WI38 (cell line): ENCODE results near the gene ROR1.

Source experiments
- H3K4me3 ChIP-seq: 2 replicates; pipeline ENCODE4 v1.5.1; 2011; ENCODE audit warnings: low read depth, mild to moderate bottlenecking, control low read depth, low read length
- CTCF ChIP-seq: IDR thresholded peaks from 2 replicates; pipeline ENCODE4 v1.5.1; 2012; ENCODE audit warnings: low read depth, mild to moderate bottlenecking, control low read depth, low read length

ROR1 gene

GRCh38 chr1:64050601-64051000 is 276.8 kb downstream of the ROR1 start:
- TF ChIP-seq CTCF: no peak
- H3K4me3 ChIP-seq: no peak overlapping the region

GRCh38 chr1:64051796-64052195 is 278.0 kb downstream of the ROR1 start:
- no peak overlapping the region for H3K4me3 ChIP-seq
- no peak for TF ChIP-seq CTCF

- no peak overlapping the region for H3K4me3 ChIP-seq
Observed at GRCh38 chr1:64052777-64053176, 279.0 kb downstream of the ROR1 start.

GRCh38 chr1:64055310-64055709 is 281.5 kb downstream of the ROR1 start:
- no peak overlapping the region for H3K4me3 ChIP-seq
- TF ChIP-seq CTCF: no peak

More at GRCh38 chr1:64052777-64053176, 279.0 kb downstream of the ROR1 start:
- TF ChIP-seq CTCF: no peak

GRCh38 chr1:64059556-64059955 is 285.7 kb downstream of the ROR1 start:
- no peak for TF ChIP-seq CTCF
- H3K4me3 ChIP-seq: no peak overlapping the region

- TF ChIP-seq CTCF: no peak
- H3K4me3 ChIP-seq: no peak overlapping the region
Observed at GRCh38 chr1:64060611-64061302, 286.9 kb downstream of the ROR1 start.

GRCh38 chr1:64061430-64062104 is 287.8 kb downstream of the ROR1 start:
- no peak overlapping the region for H3K4me3 ChIP-seq
- no peak for TF ChIP-seq CTCF
